ENCODE results near the gene PCAT7. TPM values are rescaled to one million over a fixed set of nuclear protein-coding genes. Genes with fewer than 3 reads are reported as not detected.

PCAT7 gene
- total RNA-seq, 5 donors from 2014 or later (not counting 1 experiment from before 2014, with no cell fraction given) = not detected

- H3K27me3 ChIP-seq (replicated peaks in 1 of 2; ENCODE audit: control insufficient read depth in 2 of 2, extremely low read depth in 1 of 2, insufficient read depth in 2 of 2, low read length in 1 of 2) = peaks cover 0 to 15% of the 10 kb centered on the region in 2 experiments
- CTCF ChIA-PET = no interaction called here
Measured at GRCh38 chr9:94619026-94619425, 64.1 kb downstream of the PCAT7 start.

More at GRCh38 chr9:94619026-94619425, 64.1 kb downstream of the PCAT7 start:
- H3K4me3 Mint-ChIP-seq = no peak overlapping the region
- ATAC-seq (replicated peaks in 1 of 4) (no peak), DNase-seq (no peak)
- no peak overlapping the region for H3K27ac Mint-ChIP-seq
- Histone ChIP-seq H3K9me3 (no peaks in the 10 kb centered on the region), H3K4me3 (ENCODE audit: control insufficient read depth in 1 of 2, extremely low read depth in 1 of 2, low read length in 1 of 2) (no peak overlapping the region), H3K27ac (ENCODE audit: low read length) (no peak overlapping the region), H3K36me3 (ENCODE audit: control insufficient read depth in 2 of 2, extremely low read depth in 1 of 2, insufficient read depth in 1 of 2, low read length in 1 of 2) (no peaks in the 10 kb centered on the region), H3K4me1 (ENCODE audit: control insufficient read depth in 1 of 2, extremely low read depth in 1 of 2, insufficient read depth in 2 of 2, low read length in 2 of 2) (peaks cover 0 to 9% of the 10 kb centered on the region in 2 experiments)
- peaks cover 8 to 10% (median 8%) of the 10 kb centered on the region in 3 donors for H3K4me1 Mint-ChIP-seq
- H3K27me3 Mint-ChIP-seq = peaks cover 7 to 14% of the 10 kb centered on the region in 2 donors
- WGBS (ENCODE audit: insufficient coverage) = 93% methylated on average over 3 of the region's 4 CpGs
- POLR2A ChIA-PET = interaction anchor here in 1 of 2 donors (0.7 kb wide), 1 partner anchor 1681 kb away, joined by 7 read pairs; no protein-coding TSS in a partner anchor
- peaks cover 3% of the 10 kb centered on the region for H3K36me3 Mint-ChIP-seq
- no peaks in the 10 kb centered on the region for H3K9me3 Mint-ChIP-seq

Other genes with a start within 250 kb of the PCAT7 start
- gene NUTM2F, start 226.4 kb upstream of the PCAT7 start, total RNA-seq = not detected
- gene FBP2, start 38.7 kb downstream of the PCAT7 start, total RNA-seq = not detected
- gene FBP1, start 84.4 kb downstream of the PCAT7 start, total RNA-seq = 1 to 10 TPM; 3.5 to 6.6 (median 3.8) TPM
- 10 to 100 TPM; 10.4 to 14.8 (median 11.3) TPM for gene AOPEP, start 171.6 kb downstream of the PCAT7 start, total RNA-seq

All from T-cell (primary cell).